T-helper 9 cell (primary cell): Measurements from ENCODE around the gene SLX4IP.

ENCODE experiments used
- DNase-seq: peaks from one replicate; pipeline ENCODE4 v3.0.0-alpha.2; 2020

The SLX4IP gene

GRCh38 chr20:10637563-10637962 lies 202.5 kb downstream of the SLX4IP start:
- DNase-seq, result no peak

GRCh38 chr20:10639077-10639736 lies 204.1 kb downstream of the SLX4IP start:
- no peak for DNase-seq

- no peak for DNase-seq
Measured at GRCh38 chr20:10639737-10640556, 204.8 kb downstream of the SLX4IP start.

GRCh38 chr20:10640897-10641296 lies 205.8 kb downstream of the SLX4IP start:
- no peak for DNase-seq

- DNase-seq, result no peak
Measured at GRCh38 chr20:10641467-10641866, 206.4 kb downstream of the SLX4IP start.

GRCh38 chr20:10641893-10642292 lies 206.8 kb downstream of the SLX4IP start:
- DNase-seq, result no peak

GRCh38 chr20:10642856-10643559 lies 207.9 kb downstream of the SLX4IP start:
- DNase-seq, result no peak

GRCh38 chr20:10643560-10643873 lies 208.4 kb downstream of the SLX4IP start:
- no peak for DNase-seq

GRCh38 chr20:10644458-10645204 lies 209.5 kb downstream of the SLX4IP start:
- no peak for DNase-seq

GRCh38 chr20:10645205-10645570 lies 210.1 kb downstream of the SLX4IP start:
- DNase-seq, result no peak

- DNase-seq, result no peak
Measured at GRCh38 chr20:10646006-10646405, 210.9 kb downstream of the SLX4IP start.

- DNase-seq, result no peak
Measured at GRCh38 chr20:10646886-10647420, 211.8 kb downstream of the SLX4IP start.

- no peak for DNase-seq
Measured at GRCh38 chr20:10647471-10647870, 212.4 kb downstream of the SLX4IP start.

- no peak for DNase-seq
Measured at GRCh38 chr20:10647909-10648308, 212.8 kb downstream of the SLX4IP start.

GRCh38 chr20:10648651-10649050 lies 213.5 kb downstream of the SLX4IP start:
- no peak for DNase-seq

GRCh38 chr20:10649080-10649796 lies 214.1 kb downstream of the SLX4IP start:
- DNase-seq, result no peak

GRCh38 chr20:10649797-10650160 lies 214.7 kb downstream of the SLX4IP start:
- DNase-seq, result no peak

- no peak for DNase-seq
Measured at GRCh38 chr20:10651227-10651990, 216.3 kb downstream of the SLX4IP start.

GRCh38 chr20:10652185-10652584 lies 217.1 kb downstream of the SLX4IP start:
- no peak for DNase-seq

- DNase-seq, result no peak
Measured at GRCh38 chr20:10652660-10653261, 217.7 kb downstream of the SLX4IP start.
